Brain pericyte (primary cell): ENCODE measurements around the gene MYO16.

ENCODE experiments used
- DNase-seq: peaks from one replicate; pipeline ENCODE4 v3.0.0-alpha.2; 2012; ENCODE audit warnings: low read depth, low spot score

MYO16 gene

DNA sequence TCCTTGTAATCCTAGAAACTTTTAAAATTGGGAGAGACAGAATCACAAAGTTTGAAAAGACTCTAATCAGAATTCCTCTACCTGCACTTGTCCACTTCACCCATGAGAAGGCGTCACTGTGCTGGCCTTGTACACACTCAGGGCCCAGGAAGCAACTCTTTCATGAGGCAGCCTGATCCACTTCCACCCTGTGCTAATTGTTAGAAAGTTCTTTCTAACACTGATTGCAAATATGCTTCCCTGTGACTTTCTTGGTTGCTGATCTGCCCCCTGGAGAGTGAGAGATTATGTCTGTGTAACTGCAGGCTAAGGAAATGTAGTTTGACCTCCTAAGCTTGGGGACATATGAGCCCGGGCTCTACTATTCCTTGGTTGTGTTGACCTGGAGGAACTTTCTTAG, 494.6 kb downstream of the MYO16 start:
- no peak for DNase-seq

DNA sequence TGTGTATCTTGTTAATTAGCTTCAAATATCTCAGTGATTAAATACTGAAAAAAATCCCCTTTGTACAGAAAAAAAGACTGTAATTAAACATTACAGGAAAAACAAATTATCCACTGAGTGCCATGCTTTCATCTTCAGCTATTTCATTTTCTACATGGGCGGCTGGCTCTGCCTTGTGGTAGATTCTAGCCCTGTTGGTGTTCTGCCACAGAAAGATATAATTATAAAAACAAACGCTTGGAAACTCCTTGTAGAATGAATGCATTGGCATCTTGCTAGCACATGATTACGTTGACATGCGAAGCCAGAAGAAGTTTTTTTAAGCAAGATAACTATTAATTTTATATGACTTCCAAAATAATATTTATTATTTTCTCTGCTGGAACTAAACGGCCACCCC, 496.8 kb downstream of the MYO16 start:
- DNase-seq, result no peak

DNA sequence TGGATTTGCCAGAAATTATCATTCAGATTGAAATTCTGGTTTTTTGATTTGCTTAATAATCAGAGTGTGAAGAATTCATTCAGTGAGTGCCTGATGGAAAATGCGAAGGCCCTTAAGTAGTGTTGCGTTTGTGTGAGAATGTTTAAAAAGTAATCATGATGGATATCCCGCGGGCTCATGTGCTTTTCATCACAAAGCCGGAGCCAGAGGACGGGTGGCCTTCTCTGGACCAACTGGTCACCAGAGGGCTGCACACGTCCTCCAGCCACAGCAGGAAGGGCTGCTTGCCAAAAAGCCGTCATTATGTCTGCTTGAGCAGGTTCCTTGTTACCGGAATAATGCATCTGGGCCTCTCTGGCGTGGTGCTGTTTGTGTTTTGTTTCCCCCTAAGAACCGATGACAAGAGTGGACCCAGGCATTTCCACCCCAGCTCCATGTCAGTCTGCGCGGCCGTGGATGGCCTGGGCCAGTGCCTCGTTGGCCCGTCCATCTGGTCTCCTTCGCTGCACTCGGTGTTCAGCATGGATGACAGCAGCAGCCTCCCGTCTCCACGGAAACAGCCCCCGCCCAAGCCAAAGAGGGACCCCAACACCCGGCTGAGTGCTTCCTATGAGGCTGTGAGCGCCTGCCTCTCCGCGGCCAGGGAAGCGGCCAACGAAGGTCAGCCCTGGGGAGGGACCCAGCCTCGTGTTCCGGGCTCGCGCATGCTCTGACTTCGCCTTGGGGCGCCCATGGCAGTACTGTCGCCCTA, 497.7 kb downstream of the MYO16 start:
- DNase-seq, result no peak

- DNase-seq, result no peak
These were observed 498.7 kb downstream of the MYO16 start for GRCh38 chr13:109128121-109128520.

- no peak for DNase-seq
These were observed 500.9 kb downstream of the MYO16 start for GRCh38 chr13:109130093-109130835.

DNA sequence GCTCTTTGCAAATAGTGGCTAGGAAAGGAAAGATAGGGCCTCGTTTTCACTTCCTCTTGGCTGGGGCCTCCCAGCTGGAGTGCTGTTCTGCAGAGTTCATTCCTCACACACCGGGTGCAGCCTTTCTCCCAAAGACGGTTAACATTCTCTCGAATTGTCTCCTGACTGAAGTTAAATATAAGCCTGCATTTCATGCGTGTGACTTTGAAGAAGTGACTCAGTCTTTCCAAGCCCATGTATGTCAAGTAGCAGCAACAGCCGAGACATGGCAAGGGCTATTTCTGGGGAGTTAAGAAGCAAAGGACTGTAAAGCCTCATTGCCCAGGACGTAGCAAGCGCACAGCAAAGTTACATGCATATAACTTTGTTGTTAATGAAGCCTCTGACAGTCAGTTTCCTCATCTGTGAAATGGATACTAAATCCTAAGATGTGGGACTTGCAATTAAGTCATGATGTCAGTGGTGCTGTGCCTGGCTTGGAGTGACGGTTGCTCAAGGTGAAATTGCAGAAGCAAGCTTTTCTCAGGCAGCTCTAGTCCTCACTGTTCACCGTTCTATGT, 502.4 kb downstream of the MYO16 start:
- no peak for DNase-seq

GRCh38 chr13:109135018-109135417, 505.6 kb downstream of the MYO16 start:
- no peak for DNase-seq

- DNase-seq, result no peak
These were observed 507.5 kb downstream of the MYO16 start for GRCh38 chr13:109136873-109137272.

- DNase-seq, result no peak
These were observed 509.9 kb downstream of the MYO16 start for GRCh38 chr13:109139346-109139745.

- DNase-seq, result no peak
These were observed 510.6 kb downstream of the MYO16 start for GRCh38 chr13:109140054-109140453.

DNA sequence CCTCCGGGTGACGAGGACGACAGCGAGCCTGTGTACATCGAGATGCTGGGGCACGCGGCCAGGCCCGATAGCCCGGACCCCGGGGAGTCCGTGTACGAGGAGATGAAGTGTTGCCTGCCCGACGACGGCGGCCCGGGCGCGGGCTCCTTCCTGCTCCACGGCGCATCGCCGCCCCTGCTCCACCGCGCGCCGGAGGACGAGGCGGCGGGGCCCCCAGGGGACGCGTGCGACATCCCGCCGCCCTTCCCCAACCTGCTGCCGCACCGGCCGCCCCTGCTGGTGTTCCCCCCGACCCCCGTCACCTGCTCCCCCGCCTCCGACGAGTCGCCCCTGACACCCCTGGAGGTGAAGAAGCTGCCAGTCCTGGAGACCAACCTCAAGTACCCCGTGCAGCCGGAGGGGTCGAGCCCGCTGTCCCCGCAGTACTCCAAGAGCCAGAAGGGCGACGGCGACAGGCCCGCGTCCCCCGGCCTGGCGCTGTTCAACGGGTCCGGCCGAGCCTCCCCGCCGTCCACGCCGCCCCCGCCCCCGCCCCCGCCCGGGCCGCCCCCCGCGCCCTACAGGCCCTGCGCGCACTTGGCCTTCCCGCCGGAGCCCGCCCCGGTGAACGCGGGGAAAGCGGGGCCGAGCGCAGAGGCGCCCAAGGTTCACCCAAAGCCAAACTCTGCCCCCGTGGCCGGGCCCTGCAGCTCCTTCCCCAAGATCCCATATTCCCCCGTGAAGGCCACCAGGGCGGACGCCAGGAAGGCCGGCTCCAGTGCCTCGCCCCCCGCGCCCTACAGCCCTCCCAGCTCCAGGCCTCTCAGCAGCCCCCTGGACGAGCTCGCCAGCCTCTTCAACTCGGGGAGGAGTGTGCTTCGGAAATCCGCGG, 511.3 kb downstream of the MYO16 start:
- DNase-seq, result no peak

- DNase-seq, result no peak
These were observed 512.3 kb downstream of the MYO16 start for GRCh38 chr13:109141706-109142105.

DNA sequence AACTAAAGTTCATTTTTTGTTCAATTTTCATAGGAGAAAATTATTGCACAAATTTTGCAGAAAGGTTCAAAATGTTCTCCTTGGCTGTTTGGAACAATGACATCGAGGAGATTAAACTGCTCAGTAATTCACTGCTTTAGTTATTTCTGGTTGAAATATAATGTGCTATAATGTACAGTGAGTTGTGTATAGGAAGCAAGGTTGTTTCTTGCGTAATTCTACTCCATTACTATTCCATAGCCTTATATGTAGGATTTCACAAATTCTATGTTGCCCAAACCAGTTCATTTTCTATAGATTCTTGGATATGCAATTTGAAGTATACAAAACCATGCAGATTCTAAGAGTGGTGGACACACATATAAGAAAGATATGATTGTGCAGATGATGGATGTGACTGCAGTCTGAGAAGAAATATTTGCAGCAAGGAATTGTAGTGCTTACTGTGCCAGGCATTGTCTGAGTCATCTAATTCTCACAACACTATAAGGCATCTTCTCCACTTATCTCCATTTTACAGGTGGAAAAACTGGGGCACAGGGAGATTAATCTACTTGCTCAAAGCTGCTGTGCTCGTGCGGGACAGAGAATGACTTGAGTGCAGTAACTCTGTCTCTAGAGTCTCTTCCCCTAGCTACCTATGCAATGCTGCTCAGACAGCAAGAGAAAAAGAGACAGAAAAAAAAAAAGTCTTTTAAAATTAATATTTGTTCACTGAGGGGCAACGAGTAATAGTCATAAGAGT, 515.5 kb downstream of the MYO16 start:
- DNase-seq, result no peak

DNA sequence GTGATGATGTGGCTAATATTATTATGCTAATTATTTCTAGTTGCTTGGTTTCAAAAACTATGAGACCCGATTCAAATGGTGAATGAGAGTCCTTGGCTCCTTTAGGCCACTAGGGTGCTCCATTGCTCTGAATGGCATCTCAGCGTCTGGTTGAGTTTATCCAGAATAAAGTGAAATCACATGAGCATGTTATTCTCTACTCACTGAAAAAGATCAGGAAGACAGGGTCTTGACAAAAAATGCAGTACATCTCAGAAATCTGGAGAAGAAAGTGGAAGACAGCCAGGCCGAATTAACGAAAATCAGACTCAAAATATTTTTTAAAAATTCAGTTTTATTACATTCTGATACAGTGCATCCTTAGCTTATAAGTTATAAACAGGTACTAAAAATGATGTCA, 516.2 kb downstream of the MYO16 start:
- no peak for DNase-seq

DNA sequence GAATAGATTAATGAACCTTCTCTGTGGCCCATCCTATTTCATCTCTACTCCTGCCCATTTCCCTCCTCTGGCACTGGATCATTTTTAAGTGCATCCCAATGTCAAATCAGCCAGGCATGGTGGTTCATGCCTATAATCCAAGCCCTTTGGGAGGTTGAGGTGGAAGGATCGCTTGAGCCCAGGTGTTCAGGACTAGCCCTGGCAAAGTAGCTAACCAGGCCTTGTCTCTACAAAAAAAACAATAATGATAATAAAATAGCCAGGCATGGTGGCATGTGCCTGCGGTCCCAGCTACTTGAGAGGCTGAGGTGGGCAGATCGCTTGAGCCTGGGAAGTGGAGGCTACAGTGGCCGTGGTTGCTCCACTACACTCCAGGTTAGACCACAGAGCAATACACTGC, 517.0 kb downstream of the MYO16 start:
- no peak for DNase-seq

GRCh38 chr13:109146912-109147647, 517.7 kb downstream of the MYO16 start:
- no peak for DNase-seq

DNA sequence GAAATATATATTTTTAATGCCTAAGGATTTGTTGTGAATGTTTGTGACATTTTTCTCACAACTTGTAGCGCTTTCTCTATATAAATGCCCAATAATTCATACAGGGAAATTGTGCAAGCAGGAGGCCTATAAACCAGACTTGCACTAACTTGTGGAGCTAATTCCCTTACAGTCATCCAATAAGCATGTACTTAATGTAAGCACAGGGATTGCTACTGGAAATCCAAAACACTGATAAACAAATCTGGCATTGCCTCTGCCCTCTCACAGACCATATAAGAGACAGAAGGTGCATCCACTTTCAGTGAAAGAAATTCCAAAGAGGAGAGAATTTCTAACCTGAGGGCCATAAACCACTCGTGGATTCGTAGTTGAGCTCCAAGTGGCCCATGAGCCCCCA, 518.8 kb downstream of the MYO16 start:
- DNase-seq, result no peak

- no peak for DNase-seq
These were observed 521.3 kb downstream of the MYO16 start for GRCh38 chr13:109150696-109151095.

DNA sequence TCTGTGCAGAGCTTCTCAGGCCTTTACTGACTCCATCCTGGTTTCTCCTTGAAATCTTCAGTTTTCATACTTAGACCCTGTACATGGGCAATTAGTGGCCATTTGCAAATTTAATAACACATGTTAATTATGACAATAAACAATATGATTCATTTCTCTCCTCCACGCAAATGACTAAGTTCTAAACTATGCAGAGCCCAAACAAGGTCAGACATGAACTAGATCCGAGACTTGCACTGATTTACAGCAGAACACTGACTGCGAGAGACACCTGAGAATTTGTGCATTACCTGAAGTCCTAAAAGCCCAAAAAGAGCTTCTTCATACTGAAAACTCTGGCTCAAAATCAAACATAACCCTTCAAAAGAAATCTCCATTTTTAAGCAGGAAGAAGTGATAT, 521.8 kb downstream of the MYO16 start:
- no peak for DNase-seq

DNA sequence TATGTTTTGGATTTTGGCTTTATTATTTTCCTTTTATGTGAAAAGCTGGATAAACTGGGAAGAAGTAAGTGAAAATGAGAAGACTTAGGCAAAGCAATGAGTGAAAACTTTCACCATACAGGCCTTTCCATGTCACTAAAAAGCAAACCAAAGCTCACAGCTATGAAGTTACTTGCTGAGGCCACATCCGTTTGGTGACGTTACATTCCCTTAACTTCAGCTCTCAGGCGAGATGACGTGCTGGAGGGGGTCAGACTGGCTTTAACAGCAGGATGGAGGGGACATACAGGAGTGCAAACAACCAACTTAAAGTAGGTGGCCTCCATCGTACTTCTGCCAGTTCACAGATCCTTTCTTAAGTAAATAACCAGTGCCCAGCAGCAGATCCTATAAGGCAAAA, 522.3 kb downstream of the MYO16 start:
- DNase-seq, result no peak
